ENCODE measurements around the gene CHSY3.
"Not testable (repeated sequence)": the region's sequence is repeated elsewhere in the genome, so short reads cannot be mapped to it uniquely, and the experiment has no call there.

The CHSY3 gene

DNA sequence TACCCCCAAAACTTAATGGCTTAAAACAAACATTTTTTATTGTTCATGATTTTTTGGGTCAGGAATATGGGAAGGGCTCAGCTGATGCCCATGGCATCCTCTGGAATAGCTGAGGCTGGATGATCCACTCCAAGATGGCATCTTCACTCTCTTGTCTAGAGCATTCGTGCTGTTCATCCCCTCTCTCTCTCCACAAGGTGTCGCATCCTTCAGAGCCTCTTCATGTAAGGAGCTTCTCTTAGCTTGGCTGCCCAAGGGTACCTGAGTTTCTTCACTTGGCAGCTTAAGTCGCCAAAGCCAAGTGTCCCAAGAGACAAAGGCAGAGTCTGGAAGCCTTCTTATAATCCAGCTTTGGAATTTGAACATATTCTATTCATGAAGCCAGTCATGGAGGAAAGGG lies 294.7 kb downstream of the CHSY3 start:
- Histone ChIP-seq H3K4me3 (ENCODE audit: low read length in 2 of 2) (no peak overlapping the region), H3K9ac (ENCODE audit: low read length in 2 of 2) (no peak overlapping the region), H3K27ac (ENCODE audit: low read length) (no peak overlapping the region), H3K9me3 (ENCODE audit: control insufficient read depth in 2 of 2, low read length in 2 of 2) (no peaks in the 10 kb centered on the region), H3K4me1 (ENCODE audit: control insufficient read depth, insufficient read depth, low read length) (no peaks in the 10 kb centered on the region), H3K27me3 (ENCODE audit: control insufficient read depth in 1 of 2, insufficient read depth in 2 of 2, low read length in 2 of 2) (no peaks in the 10 kb centered on the region), H3K36me3 (ENCODE audit: control insufficient read depth in 2 of 2, insufficient read depth in 2 of 2, low read length in 2 of 2) (no peaks in the 10 kb centered on the region)

DNA sequence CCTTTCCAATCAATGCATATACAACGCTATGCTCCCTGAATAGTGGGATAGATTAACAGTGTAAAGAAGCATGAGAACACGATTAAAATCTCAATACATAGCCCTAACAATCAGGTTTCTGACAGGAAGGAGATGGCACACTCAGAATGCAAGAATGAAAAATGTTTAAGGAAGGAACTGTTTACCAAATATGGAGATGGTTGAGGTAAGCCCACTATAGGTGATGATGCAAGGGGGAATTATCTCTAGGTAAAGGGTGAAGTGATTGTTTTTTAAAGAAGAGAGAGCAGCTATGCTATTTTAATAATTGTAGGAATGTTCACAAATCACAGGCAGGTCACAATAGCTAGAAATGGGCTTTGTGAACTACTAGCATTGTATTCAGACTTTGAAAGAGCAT lies 302.4 kb downstream of the CHSY3 start:
- no peak overlapping the region for H3K9ac ChIP-seq (ENCODE audit: low read length in 2 of 2)
- no peaks in the 10 kb centered on the region for H3K27me3 ChIP-seq (ENCODE audit: control insufficient read depth in 1 of 2, insufficient read depth in 2 of 2, low read length in 2 of 2)
- no peaks in the 10 kb centered on the region for H3K9me3 ChIP-seq (ENCODE audit: control insufficient read depth in 2 of 2, low read length in 2 of 2)
- H3K27ac ChIP-seq (ENCODE audit: low read length) = no peak overlapping the region
- no peaks in the 10 kb centered on the region for H3K36me3 ChIP-seq (ENCODE audit: control insufficient read depth in 2 of 2, insufficient read depth in 2 of 2, low read length in 2 of 2)
- no peaks in the 10 kb centered on the region for H3K4me1 ChIP-seq (ENCODE audit: control insufficient read depth, insufficient read depth, low read length)
- no peak overlapping the region for H3K4me3 ChIP-seq (ENCODE audit: low read length in 2 of 2)

DNA sequence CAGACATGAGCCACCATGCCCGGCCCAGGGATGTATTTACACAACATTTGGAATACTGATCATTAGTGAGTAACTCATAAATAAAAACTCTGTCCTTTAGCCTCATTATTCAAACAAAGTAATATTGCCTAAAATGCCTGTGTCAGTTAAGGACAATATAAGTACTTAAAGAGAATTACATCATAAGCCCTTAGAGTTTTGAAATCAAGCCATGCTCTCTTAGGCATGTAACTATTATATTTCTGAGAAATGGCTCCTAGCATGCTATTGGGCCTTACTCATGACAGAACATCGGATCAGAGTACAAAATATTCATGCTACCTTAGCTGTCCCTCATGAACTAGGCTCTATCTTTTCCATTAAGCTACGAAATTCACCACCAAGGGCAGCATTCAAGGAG lies 309.3 kb downstream of the CHSY3 start:
- no peak overlapping the region for H3K27ac ChIP-seq (ENCODE audit: low read length)

DNA sequence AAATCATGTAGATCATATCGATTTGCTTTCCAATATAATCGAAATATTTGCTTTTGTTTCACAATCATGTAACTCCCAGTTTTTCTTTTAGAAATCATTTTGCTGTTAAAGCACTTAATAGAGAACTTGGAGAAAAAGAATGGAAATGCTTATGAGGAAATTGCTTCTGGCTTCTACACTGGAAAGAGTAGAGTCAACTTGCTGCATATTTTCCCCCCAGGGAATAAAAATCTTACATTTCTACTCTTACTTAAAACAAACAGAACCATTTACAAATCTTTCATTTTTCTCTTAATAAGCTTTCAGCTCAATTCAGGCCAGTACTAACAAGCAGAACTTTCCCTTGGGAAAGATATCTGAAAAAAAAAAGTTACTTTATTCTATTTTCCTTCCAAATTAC lies 312.0 kb downstream of the CHSY3 start:
- no peaks in the 10 kb centered on the region for H3K4me1 ChIP-seq (ENCODE audit: control insufficient read depth, insufficient read depth, low read length)
- no peaks in the 10 kb centered on the region for H3K27me3 ChIP-seq (ENCODE audit: control insufficient read depth in 1 of 2, insufficient read depth in 2 of 2, low read length in 2 of 2)
- no peaks in the 10 kb centered on the region for H3K9me3 ChIP-seq (ENCODE audit: control insufficient read depth in 2 of 2, low read length in 2 of 2)
- no peak overlapping the region for H3K27ac ChIP-seq (ENCODE audit: low read length)
- H3K4me3 ChIP-seq (ENCODE audit: low read length in 2 of 2) = no peak overlapping the region
- H3K9ac ChIP-seq (ENCODE audit: low read length in 2 of 2) = no peak overlapping the region
- no peaks in the 10 kb centered on the region for H3K36me3 ChIP-seq (ENCODE audit: control insufficient read depth in 2 of 2, insufficient read depth in 2 of 2, low read length in 2 of 2)

More for the DNA sequence above, 309.3 kb downstream of the CHSY3 start:
- Histone ChIP-seq H3K4me1 (ENCODE audit: control insufficient read depth, insufficient read depth, low read length) (no peaks in the 10 kb centered on the region), H3K9me3 (ENCODE audit: control insufficient read depth in 2 of 2, low read length in 2 of 2) (no peaks in the 10 kb centered on the region), H3K27me3 (ENCODE audit: control insufficient read depth in 1 of 2, insufficient read depth in 2 of 2, low read length in 2 of 2) (no peaks in the 10 kb centered on the region), H3K36me3 (ENCODE audit: control insufficient read depth in 2 of 2, insufficient read depth in 2 of 2, low read length in 2 of 2) (no peaks in the 10 kb centered on the region), H3K4me3 (ENCODE audit: low read length in 2 of 2) (no peak overlapping the region), H3K9ac (ENCODE audit: low read length in 2 of 2) (no peak overlapping the region)

DNA sequence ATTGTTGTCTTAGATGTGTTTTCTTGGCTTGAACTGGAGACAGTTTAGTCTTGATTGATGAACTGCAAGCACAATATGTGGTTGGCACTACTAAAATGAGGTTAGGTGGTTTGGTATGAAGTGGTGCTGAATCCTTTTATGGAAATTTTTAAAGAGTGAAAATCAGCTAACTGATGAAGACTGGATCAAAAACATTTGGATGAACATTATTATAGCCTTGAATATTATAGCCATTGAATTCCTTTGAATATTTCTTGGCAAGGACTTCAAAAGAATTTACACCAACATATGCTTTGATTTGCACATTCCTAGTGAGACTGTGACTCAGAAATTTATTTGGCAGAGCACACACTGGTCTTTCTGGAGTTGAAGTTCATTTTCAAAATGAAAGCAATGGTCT lies 318.3 kb downstream of the CHSY3 start:
- Histone ChIP-seq H3K9me3 (ENCODE audit: control insufficient read depth in 2 of 2, low read length in 2 of 2) (no peaks in the 10 kb centered on the region), H3K36me3 (ENCODE audit: control insufficient read depth in 2 of 2, insufficient read depth in 2 of 2, low read length in 2 of 2) (no peaks in the 10 kb centered on the region), H3K9ac (ENCODE audit: low read length in 2 of 2) (no peak overlapping the region), H3K27ac (ENCODE audit: low read length) (no peak overlapping the region), H3K27me3 (ENCODE audit: control insufficient read depth in 1 of 2, insufficient read depth in 2 of 2, low read length in 2 of 2) (no peaks in the 10 kb centered on the region), H3K4me1 (ENCODE audit: control insufficient read depth, insufficient read depth, low read length) (no peaks in the 10 kb centered on the region), H3K4me3 (ENCODE audit: low read length in 2 of 2) (no peak overlapping the region)

DNA sequence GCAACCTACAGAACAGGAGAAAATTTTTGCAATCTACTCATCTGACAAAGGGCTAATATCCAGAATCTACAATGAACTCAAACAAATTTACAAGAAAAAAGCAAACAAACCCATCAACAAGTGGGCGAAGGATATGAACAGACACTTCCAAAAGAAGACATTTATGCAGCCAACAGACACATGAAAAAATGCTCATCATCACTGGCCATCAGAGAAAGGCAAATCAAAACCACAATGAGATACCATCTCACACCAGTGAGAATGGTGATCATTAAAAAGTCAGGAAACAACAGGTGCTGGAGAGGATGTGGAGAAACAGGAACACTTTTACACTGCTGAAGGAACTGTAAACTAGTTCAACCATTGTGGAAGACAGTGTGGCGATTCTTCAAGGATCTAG lies 322.3 kb downstream of the CHSY3 start:
- H3K27me3 ChIP-seq (ENCODE audit: control insufficient read depth in 1 of 2, insufficient read depth in 2 of 2, low read length in 2 of 2); H3K4me1 ChIP-seq (ENCODE audit: control insufficient read depth, insufficient read depth, low read length); H3K36me3 ChIP-seq (ENCODE audit: control insufficient read depth in 2 of 2, insufficient read depth in 2 of 2, low read length in 2 of 2); H3K4me3 ChIP-seq (ENCODE audit: low read length in 2 of 2); H3K27ac ChIP-seq (ENCODE audit: low read length); H3K9me3 ChIP-seq (ENCODE audit: control insufficient read depth in 2 of 2, low read length in 2 of 2); H3K9ac ChIP-seq (ENCODE audit: low read length in 2 of 2): not testable (repeated sequence)

DNA sequence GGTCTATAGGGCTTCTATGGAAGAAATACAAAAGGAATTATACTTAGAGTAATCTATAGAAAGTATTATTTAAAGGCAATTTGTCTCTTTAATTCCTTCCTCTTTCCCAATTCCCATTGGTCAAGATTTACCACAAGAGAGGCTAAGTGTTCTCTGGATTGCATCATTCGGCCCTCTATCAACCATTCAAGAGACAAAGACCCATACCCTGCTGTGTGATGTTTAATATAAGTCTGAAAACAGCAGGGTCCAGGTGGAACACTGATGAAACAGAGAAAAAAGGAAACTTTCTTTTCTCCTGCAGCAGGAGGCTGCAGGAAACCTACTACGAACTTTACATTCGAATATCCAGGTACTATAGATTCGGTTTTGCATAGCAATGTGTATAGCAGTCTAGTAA lies 323.4 kb downstream of the CHSY3 start:
- no peaks in the 10 kb centered on the region for H3K4me1 ChIP-seq (ENCODE audit: control insufficient read depth, insufficient read depth, low read length)
- H3K36me3 ChIP-seq (ENCODE audit: control insufficient read depth in 2 of 2, insufficient read depth in 2 of 2, low read length in 2 of 2) = no peaks in the 10 kb centered on the region
- no peak overlapping the region for H3K4me3 ChIP-seq (ENCODE audit: low read length in 2 of 2)
- no peak overlapping the region for H3K27ac ChIP-seq (ENCODE audit: low read length)
- H3K27me3 ChIP-seq (ENCODE audit: control insufficient read depth in 1 of 2, insufficient read depth in 2 of 2, low read length in 2 of 2) = no peaks in the 10 kb centered on the region
- H3K9me3 ChIP-seq (ENCODE audit: control insufficient read depth in 2 of 2, low read length in 2 of 2) = no peaks in the 10 kb centered on the region
- H3K9ac ChIP-seq (ENCODE audit: low read length in 2 of 2) = no peak overlapping the region

DNA sequence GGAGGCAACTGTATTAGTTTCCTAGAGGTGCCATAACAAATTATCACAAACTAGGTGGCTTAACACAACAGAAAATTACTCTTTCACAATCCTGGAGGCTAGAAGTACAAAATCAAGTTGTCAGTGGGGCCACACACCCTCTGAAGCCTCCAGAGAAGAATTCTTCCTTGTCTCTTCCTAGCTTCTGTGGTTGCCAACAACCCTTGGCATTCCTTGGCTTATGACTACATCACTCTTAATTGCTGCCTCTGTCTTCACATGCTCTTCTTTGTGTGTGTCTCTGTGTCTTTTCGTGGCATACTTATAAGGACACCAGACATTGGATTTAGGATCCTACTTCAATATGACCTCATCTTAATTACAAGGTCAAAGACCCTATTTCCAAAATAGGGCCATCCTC lies 327.5 kb downstream of the CHSY3 start:
- H3K36me3 ChIP-seq (ENCODE audit: control insufficient read depth in 2 of 2, insufficient read depth in 2 of 2, low read length in 2 of 2) = no peaks in the 10 kb centered on the region
- H3K9ac ChIP-seq (ENCODE audit: low read length in 2 of 2) = no peak overlapping the region
- no peaks in the 10 kb centered on the region for H3K9me3 ChIP-seq (ENCODE audit: control insufficient read depth in 2 of 2, low read length in 2 of 2)
- H3K4me3 ChIP-seq (ENCODE audit: low read length in 2 of 2) = no peak overlapping the region
- no peak overlapping the region for H3K27ac ChIP-seq (ENCODE audit: low read length)
- H3K4me1 ChIP-seq (ENCODE audit: control insufficient read depth, insufficient read depth, low read length) = no peaks in the 10 kb centered on the region
- H3K27me3 ChIP-seq (ENCODE audit: control insufficient read depth in 1 of 2, insufficient read depth in 2 of 2, low read length in 2 of 2) = no peaks in the 10 kb centered on the region

DNA sequence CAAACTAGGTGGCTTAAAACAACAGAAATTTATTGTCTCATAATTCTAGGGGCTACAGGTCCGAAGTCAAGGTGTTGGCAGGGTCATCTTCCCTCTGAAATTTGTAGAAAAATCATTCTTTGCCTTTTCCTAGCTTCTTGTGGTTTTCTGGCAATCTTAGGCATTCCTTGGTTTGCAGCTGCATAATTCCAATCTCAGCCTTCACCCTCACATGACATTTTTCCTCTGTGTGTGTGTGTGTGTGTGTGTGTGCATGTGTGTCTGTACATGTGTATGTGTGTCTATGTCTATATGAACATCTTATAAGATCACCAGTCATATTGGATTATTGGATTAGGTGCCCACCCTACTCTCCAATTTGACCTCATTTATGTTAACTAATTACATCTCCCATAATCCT lies 330.6 kb downstream of the CHSY3 start:
- no peaks in the 10 kb centered on the region for H3K27me3 ChIP-seq (ENCODE audit: control insufficient read depth in 1 of 2, insufficient read depth in 2 of 2, low read length in 2 of 2)
- no peak overlapping the region for H3K4me3 ChIP-seq (ENCODE audit: low read length in 2 of 2)
- H3K9me3 ChIP-seq (ENCODE audit: control insufficient read depth in 2 of 2, low read length in 2 of 2) = no peaks in the 10 kb centered on the region
- H3K27ac ChIP-seq (ENCODE audit: low read length) = no peak overlapping the region
- H3K9ac ChIP-seq (ENCODE audit: low read length in 2 of 2) = no peak overlapping the region
- H3K4me1 ChIP-seq (ENCODE audit: control insufficient read depth, insufficient read depth, low read length) = no peaks in the 10 kb centered on the region
- H3K36me3 ChIP-seq (ENCODE audit: control insufficient read depth in 2 of 2, insufficient read depth in 2 of 2, low read length in 2 of 2) = no peaks in the 10 kb centered on the region

Data from stomach smooth muscle (tissue), 2 donors.